Stimulated activated naive CD8-positive, alpha-beta T cell treated with anti-CD3 and anti-CD28 coated beads, Interleukin-15, amount 100 ng/mL, for 72 hours (primary cell): ENCODE data around the gene CD81.
"Not testable (repeated sequence)": the region's sequence is repeated elsewhere in the genome, so short reads cannot be mapped to it uniquely, and the experiment has no call there.

Experiments
- ATAC-seq: fragments of 150-1000 bp; cut with Tn5 transposase; 2 replicates; pipeline ENCODE4 v1.10.0; 2021; ENCODE audit warnings: mild to moderate bottlenecking, moderate library complexity
- DNase-seq, 2 donors: peaks; one replicate each; pipeline ENCODE4 v3.0.0; 2021 to 2022
- H3K27ac Mint-ChIP-seq, 2 donors: one replicate each; pipeline ENCODE4 v1.8.0; 2022; ENCODE audit warnings: mild to moderate bottlenecking in 2 of 2, mixed read lengths in 2 of 2, moderate library complexity in 2 of 2
- H3K27me3 Mint-ChIP-seq: one replicate; pipeline ENCODE4 v1.8.0; 2022; ENCODE audit warnings: mixed read lengths
- H3K4me1 Mint-ChIP-seq: one replicate; pipeline ENCODE4 v1.8.0; 2022; ENCODE audit warnings: mild to moderate bottlenecking, mixed read lengths
- H3K4me3 Mint-ChIP-seq, 2 donors: one replicate each; pipeline ENCODE4 v1.8.0; 2022; ENCODE audit warnings: mild to moderate bottlenecking in 2 of 2, mixed read lengths in 2 of 2, moderate library complexity in 1 of 2
- H3K9me3 Mint-ChIP-seq, 2 donors: one replicate each; pipeline ENCODE4 v1.8.0; 2022; ENCODE audit warnings: mixed read lengths in 2 of 2

CD81 gene

DNA sequence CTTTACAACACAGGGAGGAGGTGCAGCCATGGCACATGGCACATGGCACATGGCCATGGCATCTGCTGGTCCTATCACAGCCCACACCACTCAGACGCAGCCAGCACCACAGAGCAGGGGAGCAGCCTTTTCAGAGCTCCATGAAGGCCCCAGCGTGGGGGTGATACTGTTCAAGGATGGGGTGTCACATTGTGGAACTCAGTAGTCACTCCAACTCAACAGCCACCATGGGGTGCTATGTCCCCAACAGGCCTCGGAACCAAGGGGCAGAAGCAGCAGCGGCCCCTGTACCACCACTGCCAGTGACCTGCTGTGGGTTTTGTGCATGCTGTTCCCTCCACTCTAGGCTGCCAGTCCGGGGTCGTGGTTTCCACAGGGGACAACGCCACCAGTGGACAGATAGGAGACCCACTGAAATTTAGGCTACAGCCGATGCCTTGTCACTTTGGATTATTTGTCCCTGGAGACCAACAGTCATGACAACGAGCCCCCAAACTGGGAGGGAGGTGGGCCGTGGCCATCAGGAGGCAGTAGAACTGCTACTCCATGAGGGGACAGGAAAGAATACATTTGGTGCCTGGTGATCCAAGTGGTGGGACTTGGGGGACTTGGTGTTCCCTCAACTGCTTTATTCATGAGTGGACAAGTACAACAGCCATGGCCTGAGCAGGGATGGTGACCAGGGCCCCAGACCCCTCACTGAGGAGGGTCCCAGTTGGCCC is 30.4 kb upstream of the CD81 start:
- Mint-ChIP-seq H3K9me3 (peaks cover 5 to 46% of the 10 kb centered on the region in 2 donors), H3K27ac (no peak overlapping the region), H3K27me3 (no peaks in the 10 kb centered on the region), H3K4me1 (no peaks in the 10 kb centered on the region), H3K4me3 (no peak overlapping the region)
- DNase-seq (no peak), ATAC-seq (no peak)

GRCh38 chr11:2347308-2347830 is 29.7 kb upstream of the CD81 start:
- H3K27me3 Mint-ChIP-seq: no peaks in the 10 kb centered on the region
- H3K4me1 Mint-ChIP-seq: no peaks in the 10 kb centered on the region
- H3K9me3 Mint-ChIP-seq: peaks cover 5 to 43% of the 10 kb centered on the region in 2 donors
- no peak for ATAC-seq
- H3K27ac Mint-ChIP-seq: no peak overlapping the region
- DNase-seq: no peak
- no peak overlapping the region for H3K4me3 Mint-ChIP-seq

GRCh38 chr11:2348986-2349385 is 28.1 kb upstream of the CD81 start:
- no peak for ATAC-seq
- Mint-ChIP-seq H3K9me3 (peaks cover 5 to 39% of the 10 kb centered on the region in 2 donors), H3K4me3 (no peak overlapping the region), H3K27me3 (no peaks in the 10 kb centered on the region), H3K27ac (no peak overlapping the region), H3K4me1 (no peaks in the 10 kb centered on the region)
- DNase-seq: no peak

DNA sequence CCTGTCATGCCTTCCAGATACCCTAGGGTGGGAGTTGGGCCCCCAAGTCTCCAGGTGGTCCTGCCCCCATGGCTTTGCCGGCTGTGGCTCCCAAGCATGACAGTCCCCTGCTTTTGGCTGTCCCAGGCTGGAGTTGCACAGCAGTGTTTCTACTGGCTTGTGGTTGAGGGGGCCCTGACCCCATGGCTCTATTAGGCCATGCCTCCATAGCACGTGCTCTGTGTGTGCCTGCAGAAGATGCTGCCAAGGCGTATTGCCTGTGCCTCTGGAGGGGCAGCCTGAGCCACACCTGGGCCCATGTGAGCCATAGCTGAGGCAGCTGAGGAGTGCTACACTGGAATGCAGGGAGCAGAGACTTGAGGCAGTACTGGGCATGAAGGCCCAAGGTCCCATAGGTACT is 25.4 kb upstream of the CD81 start:
- H3K4me1 Mint-ChIP-seq: no peaks in the 10 kb centered on the region
- ATAC-seq (no peak), DNase-seq (no peak)
- no peaks in the 10 kb centered on the region for H3K27me3 Mint-ChIP-seq
- H3K27ac Mint-ChIP-seq: no peak overlapping the region
- peaks cover 5 to 28% of the 10 kb centered on the region in 2 donors for H3K9me3 Mint-ChIP-seq
- H3K4me3 Mint-ChIP-seq: no peak overlapping the region

GRCh38 chr11:2352420-2352819 is 24.7 kb upstream of the CD81 start:
- Mint-ChIP-seq H3K27ac (no peak overlapping the region), H3K27me3 (no peaks in the 10 kb centered on the region), H3K4me1 (no peaks in the 10 kb centered on the region), H3K4me3 (no peak overlapping the region), H3K9me3 (peaks cover 5 to 28% of the 10 kb centered on the region in 2 donors)
- no peak for ATAC-seq
- DNase-seq: no peak

- no peak for ATAC-seq
- Mint-ChIP-seq H3K27ac (no peak overlapping the region), H3K4me3 (no peak overlapping the region)
Observed at GRCh38 chr11:2355000-2355644, 22.0 kb upstream of the CD81 start.

DNA sequence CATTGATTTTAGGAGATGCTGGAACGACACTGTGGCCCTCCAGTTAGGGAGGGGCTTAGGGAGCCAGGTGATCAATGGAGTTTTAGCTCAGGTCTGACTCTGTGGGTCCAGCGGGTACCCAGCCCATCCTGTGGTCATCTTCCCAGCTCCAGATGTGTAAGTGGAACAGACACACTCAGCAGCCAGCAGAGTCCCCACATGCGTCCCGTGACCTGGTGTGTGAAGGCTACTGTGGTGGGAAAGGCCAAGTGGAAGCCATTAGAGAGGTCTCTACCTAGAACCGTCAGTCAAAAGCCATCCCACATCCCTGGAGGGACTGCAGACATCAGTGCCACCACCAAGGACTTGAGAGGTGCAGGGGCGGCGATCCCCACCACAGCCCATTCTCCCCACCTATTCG is 19.9 kb upstream of the CD81 start:
- DNase-seq (no peak), ATAC-seq (no peak)
- Mint-ChIP-seq H3K9me3 (no peaks in the 10 kb centered on the region), H3K27me3 (no peaks in the 10 kb centered on the region), H3K4me3 (no peak overlapping the region), H3K27ac (no peak overlapping the region), H3K4me1 (no peaks in the 10 kb centered on the region)

More at GRCh38 chr11:2355000-2355644, 22.0 kb upstream of the CD81 start:
- H3K27me3 Mint-ChIP-seq: no peaks in the 10 kb centered on the region
- no peaks in the 10 kb centered on the region for H3K4me1 Mint-ChIP-seq
- no peak for DNase-seq
- peaks cover 0 to 8% of the 10 kb centered on the region in 2 donors for H3K9me3 Mint-ChIP-seq

DNA sequence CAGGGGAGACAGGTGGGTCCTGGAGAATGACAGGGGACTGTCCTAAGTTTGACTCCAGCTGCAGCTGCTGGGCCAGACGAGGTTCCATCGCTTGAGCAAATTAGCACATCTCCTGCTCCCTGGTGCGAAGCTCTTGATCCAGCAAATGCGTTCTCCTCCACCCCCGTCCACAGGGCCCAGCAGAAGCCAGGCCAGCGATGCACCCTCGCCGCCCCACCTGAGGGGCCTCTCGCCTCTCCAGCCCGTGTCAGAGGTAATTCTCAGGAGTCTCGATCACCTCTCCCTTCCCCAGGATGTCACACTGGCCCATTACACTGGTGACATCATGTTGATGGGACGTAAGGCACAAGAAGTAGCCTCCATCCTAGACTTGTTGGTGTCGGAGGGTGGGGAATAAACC is 19.5 kb upstream of the CD81 start:
- not testable (repeated sequence) for H3K4me3 Mint-ChIP-seq, DNase-seq, H3K27me3 Mint-ChIP-seq, H3K4me1 Mint-ChIP-seq, ATAC-seq, H3K27ac Mint-ChIP-seq, H3K9me3 Mint-ChIP-seq

DNA sequence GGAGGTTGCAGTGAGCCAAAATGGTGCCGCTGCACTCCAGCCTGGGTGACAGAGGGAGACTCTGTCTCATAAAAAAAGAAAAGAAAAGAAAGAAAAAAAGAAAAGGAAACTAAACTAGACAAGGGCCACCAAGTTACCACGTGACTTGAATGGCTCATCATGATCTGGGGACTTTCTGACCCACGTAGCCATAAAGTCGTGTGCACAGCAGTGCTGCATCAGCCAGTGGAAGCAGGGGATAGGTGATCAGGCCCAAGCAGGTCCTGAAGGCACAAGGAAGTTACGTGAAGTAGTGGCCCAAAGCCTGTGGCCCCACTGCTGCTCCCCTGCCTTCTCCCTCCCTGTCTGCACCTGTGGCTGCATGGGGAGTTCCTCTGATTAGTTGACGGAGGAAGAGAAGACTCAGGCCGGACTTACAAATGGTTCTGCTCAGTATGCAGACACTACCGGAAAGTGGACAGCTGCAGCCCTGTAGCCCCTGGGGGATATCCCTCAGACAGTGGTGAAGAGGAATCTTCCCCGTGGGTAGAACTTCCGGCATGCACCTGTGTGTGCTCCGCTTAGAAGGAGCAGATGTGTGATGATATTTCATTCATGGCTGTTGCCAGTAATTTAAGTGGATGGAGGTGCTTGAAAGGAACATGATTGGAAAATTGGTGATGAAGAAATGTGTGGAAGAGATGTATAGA is 18.2 kb upstream of the CD81 start:
- no peaks in the 10 kb centered on the region for H3K27me3 Mint-ChIP-seq
- no peak for DNase-seq
- no peaks in the 10 kb centered on the region for H3K9me3 Mint-ChIP-seq
- no peak for ATAC-seq
- H3K4me1 Mint-ChIP-seq: no peaks in the 10 kb centered on the region
- no peak overlapping the region for H3K27ac Mint-ChIP-seq
- H3K4me3 Mint-ChIP-seq: no peak overlapping the region

DNA sequence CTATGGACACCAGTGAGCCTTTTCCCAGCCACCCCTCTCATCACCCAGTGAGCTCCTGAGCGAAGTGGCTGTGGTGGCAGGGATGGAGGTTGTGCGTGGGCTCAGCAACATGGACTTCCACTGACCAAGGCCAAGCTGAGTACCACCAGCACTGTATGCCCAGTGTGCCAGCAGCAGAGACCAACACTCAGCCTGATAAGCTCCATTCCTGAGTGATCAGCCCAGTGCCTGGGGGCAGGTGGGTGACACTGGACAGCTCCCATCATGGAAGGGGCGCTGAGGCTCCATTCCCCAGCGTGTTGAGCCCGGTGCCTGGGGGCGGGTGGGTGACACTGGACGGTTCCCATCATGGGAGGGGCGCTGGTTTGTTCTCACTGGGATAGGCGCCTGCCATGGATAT is 17.6 kb upstream of the CD81 start:
- Mint-ChIP-seq H3K27me3 (no peaks in the 10 kb centered on the region), H3K4me1 (no peaks in the 10 kb centered on the region), H3K4me3 (no peak overlapping the region), H3K9me3 (no peaks in the 10 kb centered on the region), H3K27ac (no peak overlapping the region)
- DNase-seq (no peak), ATAC-seq (no peak)

DNA sequence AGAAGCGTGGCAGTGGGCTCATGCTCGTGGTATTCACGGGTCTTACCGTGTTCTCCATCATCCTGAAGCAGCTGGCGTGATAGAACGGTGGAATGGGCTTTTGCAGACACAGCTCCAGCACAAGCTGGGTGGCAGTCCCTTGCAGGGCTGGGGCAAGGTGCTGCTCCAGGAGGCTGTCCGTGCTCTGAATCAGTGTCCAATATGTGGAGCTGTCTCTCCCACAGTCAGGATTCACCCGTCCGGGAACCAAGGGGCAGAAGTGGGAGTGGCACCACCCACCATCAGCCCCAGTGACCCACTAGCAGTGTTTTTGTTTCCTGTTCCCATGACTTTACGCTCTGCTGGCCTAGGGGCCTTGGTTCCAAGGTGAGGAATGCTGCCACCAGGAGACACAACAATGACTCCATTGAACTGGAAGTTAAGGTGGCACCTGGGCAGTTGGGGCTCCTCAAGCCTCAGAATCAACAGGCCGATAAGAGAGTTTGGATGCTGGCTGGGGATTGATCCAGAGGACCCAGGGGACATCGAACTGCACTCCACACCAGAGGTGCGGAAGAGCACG is 16.9 kb upstream of the CD81 start:
- no peaks in the 10 kb centered on the region for H3K9me3 Mint-ChIP-seq
- no peak overlapping the region for H3K4me3 Mint-ChIP-seq
- ATAC-seq: no peak

GRCh38 chr11:2361565-2361964 is 15.5 kb upstream of the CD81 start:
- Mint-ChIP-seq H3K4me3 (no peak overlapping the region), H3K9me3 (no peaks in the 10 kb centered on the region), H3K27me3 (peaks cover under 1% of the 10 kb centered on the region), H3K4me1 (no peaks in the 10 kb centered on the region), H3K27ac (no peak overlapping the region)
- DNase-seq (no peak), ATAC-seq (no peak)

More for the DNA sequence above, 16.9 kb upstream of the CD81 start:
- no peak overlapping the region for H3K27ac Mint-ChIP-seq
- no peaks in the 10 kb centered on the region for H3K27me3 Mint-ChIP-seq
- no peak for DNase-seq
- no peaks in the 10 kb centered on the region for H3K4me1 Mint-ChIP-seq

GRCh38 chr11:2362414-2362813 is 14.7 kb upstream of the CD81 start:
- DNase-seq (no peak), ATAC-seq (no peak)
- Mint-ChIP-seq H3K4me1 (no peaks in the 10 kb centered on the region), H3K27me3 (peaks cover 8% of the 10 kb centered on the region), H3K9me3 (no peaks in the 10 kb centered on the region), H3K27ac (no peak overlapping the region), H3K4me3 (no peak overlapping the region)

GRCh38 chr11:2363130-2363529 is 14.0 kb upstream of the CD81 start:
- Mint-ChIP-seq H3K9me3 (no peaks in the 10 kb centered on the region), H3K4me1 (no peaks in the 10 kb centered on the region), H3K4me3 (no peak overlapping the region), H3K27me3 (peaks cover 8% of the 10 kb centered on the region), H3K27ac (no peak overlapping the region)
- DNase-seq: no peak
- no peak for ATAC-seq

- Mint-ChIP-seq H3K27ac (no peak overlapping the region), H3K27me3 (peaks cover 8% of the 10 kb centered on the region), H3K4me3 (no peak overlapping the region), H3K9me3 (no peaks in the 10 kb centered on the region), H3K4me1 (no peaks in the 10 kb centered on the region)
- ATAC-seq (no peak), DNase-seq (no peak)
Observed at GRCh38 chr11:2363577-2364370, 13.3 kb upstream of the CD81 start.
